GM21576 (cell line): Measurements from ENCODE around the gene UNK.
A peak's percentile ranks its signal among the peaks of the same experiment; 100 is the strongest.

Experiments used
- ATAC-seq: cut with Tn5 transposase; IDR thresholded peaks from one replicate; pipeline ENCODE4 v1.9.1; 2021; ENCODE audit warnings: mild to moderate bottlenecking, moderate library complexity; ENCODE audit not compliant: unreplicated experiment

Gene UNK

GRCh38 chr17:75831032-75831571 is 46.5 kb downstream of the UNK start:
- ATAC-seq: no peak

GRCh38 chr17:75832164-75832651 is 47.6 kb downstream of the UNK start:
- no peak for ATAC-seq

DNA sequence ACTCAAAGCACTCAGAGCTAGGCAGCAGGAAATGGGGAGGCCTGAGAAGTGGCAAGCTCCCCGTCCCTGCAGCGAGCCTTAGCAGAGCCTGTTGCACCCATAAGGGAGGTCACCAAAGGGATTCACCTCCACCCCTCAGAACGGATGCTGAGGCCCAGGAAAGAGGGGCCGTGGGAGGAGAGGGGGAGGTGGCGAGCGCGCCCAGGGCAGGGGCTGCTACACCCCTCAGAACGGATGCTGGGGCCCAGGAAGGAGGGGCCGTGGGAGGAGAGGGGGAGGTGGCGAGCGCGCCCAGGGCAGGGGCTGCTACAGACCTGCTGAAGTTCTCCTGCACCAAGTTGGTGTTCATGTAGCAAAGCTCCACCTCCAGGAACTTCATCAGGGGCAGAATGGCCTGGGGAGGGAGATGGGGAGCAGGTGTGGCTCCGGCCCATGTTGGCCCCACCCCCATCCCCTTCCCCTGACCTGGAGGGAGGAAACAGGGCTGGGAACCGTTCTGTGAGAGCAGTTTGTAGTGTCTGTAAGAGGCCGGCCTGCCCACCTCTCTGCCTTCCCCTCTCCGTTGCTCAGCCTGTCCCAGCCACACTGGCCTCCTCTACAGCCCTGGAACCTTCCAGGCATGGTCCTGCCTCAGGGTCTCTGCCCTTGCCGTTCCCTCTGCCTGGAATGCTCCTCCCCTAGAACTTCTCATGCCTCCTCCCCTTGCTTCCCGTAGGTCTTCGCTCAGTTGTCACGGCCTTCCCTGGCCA is 48.2 kb downstream of the UNK start:
- ATAC-seq: no peak

- ATAC-seq: no peak
These were observed 49.8 kb downstream of the UNK start for GRCh38 chr17:75834279-75834920.

- no peak for ATAC-seq
These were observed 50.5 kb downstream of the UNK start for GRCh38 chr17:75834928-75835653.

- ATAC-seq: no peak
These were observed 51.0 kb downstream of the UNK start for GRCh38 chr17:75835654-75835987.

- ATAC-seq: no peak
These were observed 52.0 kb downstream of the UNK start for GRCh38 chr17:75836605-75837004.

DNA sequence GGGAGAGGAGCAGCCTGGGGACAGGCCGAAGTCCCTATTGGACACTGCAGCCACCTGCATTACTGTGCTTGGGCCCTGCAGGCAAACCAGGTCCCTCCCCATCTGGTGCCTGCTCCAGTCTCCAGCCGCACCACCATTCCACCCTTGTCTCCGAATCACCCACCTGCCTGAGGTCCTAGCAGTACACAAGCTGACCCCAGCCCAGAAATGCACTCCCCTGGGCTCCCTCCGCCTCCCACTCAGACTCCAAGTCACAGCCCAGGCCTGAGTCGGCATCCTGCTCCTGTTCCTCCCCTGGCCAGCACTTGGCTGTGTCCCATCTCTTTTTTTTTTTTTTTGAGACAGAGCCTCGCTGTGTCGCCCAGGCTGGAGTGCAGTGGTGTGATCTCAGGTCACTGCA is 53.3 kb downstream of the UNK start:
- no peak for ATAC-seq

- ATAC-seq: no peak
These were observed 53.8 kb downstream of the UNK start for GRCh38 chr17:75838410-75838809.

DNA sequence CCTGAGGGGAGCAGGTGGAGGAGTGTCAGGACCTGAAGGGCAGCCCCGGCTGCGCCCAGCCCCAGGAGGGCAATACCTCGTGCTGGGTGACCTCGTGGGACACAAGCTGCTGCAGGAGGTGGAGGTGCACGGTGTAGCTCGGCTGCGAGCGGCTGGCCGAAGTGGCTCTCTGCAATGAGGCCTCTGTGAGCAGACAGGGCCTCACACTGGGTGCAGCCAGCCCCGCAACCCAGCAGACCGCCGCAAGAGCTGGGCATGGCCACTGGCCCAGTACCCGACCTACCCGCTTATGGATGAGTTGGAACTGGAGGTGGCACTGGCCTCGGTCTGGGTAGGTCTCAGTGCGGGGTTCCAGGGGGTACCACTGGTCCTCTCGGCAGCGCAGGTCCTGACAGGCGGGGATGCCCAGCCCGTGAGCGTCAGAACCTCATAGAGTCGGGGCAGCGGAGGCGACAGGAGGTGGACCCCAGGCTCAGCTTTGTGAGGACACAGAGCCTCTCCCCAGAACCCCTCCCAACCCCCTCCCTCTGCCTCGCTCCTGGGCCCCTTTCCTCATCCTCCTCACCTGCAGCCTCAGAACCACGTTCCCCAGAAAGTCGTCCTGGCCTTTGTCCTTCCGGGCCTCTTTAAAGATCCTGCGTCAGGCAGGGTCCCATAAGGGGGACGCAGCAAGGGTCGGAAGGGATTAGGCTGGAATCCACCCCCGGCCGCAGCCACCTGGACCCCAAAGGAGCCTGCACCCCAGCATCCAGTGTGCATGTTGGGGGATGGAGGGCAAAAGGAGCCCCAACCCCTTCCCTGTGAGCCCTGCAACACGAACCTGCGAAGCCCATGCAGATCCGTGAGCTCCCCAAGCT is 55.6 kb downstream of the UNK start:
- no peak for ATAC-seq

DNA sequence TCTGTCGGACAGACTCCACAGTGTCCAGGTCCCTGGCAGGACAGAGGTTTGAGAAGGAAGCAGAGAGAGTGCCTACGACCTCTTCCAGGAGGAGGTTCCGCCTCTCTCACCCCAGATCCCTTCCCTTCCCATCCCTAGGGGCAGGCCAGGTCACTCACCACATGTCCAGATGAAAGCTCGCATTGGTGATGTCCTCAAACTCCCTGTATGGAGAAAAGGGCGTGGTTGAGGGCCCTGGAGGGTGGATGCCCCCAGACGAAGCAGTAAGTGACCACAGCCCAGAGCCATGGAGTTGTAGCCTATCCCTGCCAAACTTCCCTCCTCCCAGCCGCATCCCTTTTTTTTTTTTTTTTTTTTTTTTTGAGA is 56.2 kb downstream of the UNK start:
- no peak for ATAC-seq

DNA sequence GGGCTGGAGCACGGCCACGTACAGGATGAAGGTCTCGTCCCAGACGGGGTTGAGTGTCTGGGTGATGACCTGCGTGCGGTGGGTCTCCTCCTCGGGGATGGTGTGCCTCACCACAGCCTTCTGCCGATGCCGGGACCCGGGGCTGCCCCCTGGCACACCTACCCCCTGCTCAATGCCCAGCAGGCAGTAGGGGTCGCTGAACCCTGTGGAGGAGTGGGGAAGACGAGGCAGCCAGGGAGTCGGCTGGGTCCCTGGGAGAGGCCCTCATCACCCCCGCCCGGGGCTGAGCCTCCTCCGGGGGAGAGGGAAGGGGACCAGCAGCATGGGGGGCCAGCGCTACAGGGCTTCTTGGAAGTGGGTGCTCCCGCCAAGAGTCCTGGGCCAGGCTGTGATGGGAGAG is 57.8 kb downstream of the UNK start:
- ATAC-seq: no peak

- ATAC-seq: no peak
These were observed 58.5 kb downstream of the UNK start for GRCh38 chr17:75842963-75843576.

DNA sequence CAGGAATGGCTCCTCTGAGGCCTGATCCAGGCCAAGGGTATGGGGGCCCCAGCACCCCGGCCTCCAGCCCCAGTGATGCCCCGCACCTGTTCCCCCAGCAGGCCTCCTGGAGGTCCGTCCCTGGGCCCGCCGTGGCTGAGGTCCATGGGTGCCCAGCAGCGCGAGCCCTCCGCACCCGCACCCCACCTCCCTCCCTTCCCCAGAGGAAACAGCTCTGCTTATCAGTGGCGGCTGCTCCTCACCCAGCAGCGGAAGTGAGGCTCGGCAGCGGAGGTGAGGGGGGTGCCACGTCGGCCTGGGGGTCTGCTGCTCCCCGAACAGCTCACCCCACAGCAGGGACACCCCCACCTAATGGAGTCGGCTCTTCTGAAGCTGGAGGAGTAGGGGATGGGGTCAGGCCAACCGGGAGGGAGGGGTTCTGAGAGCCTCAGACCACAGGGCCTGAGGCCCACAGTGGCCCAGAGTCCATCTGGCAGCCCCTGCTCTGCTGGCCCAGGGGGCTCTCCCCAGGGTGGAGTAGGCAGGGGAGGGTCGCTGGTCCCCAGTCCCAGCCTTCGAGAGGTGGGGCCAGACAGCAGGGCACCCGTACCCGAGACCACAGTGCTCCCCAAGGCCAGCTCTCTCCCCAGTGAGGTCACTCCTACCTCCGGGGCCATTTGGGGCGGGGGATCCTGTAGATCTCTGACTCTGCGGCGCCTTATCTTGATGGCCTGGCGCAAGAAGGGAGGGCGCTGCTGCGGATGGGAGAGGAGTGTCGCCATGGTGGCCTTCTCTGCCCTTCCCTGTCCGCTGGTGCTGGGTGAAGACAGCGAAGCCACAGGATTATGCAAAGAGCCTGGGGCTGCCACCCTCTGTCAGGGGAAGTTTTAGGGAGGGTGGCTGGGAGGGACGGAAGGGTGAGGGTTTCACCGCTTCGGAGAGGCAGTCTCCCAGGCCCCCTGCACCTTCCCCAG is 59.2 kb downstream of the UNK start, which contains the start of gene UNC13D:
TSS of gene UNC13D (minus strand) at position 828 of the 953 bp plus-strand sequence. CDS start at position 761, 67 bp downstream.
- no peak for ATAC-seq

- ATAC-seq: no peak
These were observed 60.0 kb downstream of the UNK start for GRCh38 chr17:75844530-75845057.

DNA sequence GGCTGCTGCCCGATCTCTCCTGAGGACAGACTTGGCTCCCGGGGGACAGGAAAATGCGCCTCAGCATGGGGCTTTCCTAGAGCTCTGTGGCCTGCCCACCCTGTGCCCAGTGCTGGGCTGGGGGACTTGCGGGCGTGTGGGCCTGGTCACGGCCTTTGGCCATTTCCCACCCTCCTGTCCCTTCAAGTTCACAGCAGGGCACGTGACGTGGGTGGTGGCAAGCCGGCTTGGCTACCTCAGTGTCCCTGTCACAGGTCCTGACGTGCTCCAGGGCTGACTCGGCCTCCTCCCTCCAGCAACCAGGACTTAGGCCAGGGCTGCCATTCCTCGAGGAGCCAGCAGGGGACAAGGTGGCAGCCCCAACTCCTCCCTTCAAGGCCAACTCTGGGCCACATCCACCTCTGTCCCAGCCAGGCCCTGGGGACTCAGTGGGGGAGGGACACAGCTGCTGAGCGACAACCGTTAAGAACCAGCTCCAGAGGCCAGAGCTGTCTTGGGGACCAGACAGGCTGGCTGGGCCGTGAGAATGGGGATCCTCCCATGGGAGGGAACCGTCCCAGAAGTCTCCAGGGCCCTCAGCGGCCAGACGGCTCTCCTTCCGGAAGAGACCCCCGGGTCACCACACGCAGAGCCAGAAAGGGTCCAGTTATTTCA is 60.6 kb downstream of the UNK start:
- peak; percentile 67 for ATAC-seq

DNA sequence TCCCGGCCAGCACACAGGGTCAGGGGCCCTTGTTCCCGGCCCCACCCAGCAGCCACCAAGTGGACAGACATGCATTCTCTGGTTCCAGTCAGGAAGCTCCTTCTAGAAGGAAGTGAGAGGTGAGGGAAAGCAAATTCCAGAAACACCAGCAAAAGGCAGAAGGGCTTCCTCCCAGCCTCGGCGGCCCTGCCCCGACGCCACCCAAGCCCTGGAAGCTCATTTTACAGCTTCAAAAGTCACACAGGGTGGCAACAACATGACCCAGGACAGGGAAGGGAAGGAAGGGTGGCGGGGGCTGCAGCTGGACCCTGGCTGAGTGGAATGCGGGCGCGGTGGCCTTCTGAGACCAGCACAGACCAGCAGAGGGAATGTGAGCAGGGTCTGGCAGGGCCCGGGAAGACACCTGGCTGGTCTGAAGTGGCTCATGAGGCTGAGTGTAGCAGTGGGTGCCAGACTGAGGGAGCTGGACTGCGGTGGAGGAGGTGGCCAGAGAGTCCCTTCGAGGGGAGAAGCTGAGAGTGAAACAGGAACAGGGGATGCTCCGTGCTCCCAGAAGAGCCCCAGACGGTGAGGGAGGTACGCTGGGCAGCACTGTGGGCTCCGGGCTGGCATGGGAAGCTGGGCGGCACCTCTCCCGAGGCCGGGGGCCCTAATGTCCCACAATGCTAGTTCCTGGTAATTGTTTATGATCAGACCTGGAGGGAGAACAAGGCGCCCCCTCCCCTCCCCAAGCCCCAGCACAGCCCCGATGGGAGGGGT is 61.5 kb downstream of the UNK start:
- ATAC-seq: no peak
